Stimulated activated memory B cell treated with anti-CD40 and anti-IgM and Interleukin-4, amounts not matched to agents 10 μg/mL and 1 μg/mL and 100 μg/mL, for 72 hours (primary cell): ENCODE results near the gene CUBN.

ENCODE experiments used
- ATAC-seq: fragments of 150-1000 bp; cut with Tn5 transposase; 2 replicates; pipeline ENCODE4 v1.10.0; 2021
- H3K27ac Mint-ChIP-seq: one replicate; pipeline ENCODE4 v1.8.0; 2022; ENCODE audit warnings: mild to moderate bottlenecking, mixed read lengths
- H3K27me3 Mint-ChIP-seq: one replicate; pipeline ENCODE4 v1.8.0; 2022; ENCODE audit warnings: mixed read lengths
- H3K36me3 Mint-ChIP-seq: one replicate; pipeline ENCODE4 v1.8.0; 2022; ENCODE audit warnings: mixed read lengths
- H3K4me1 Mint-ChIP-seq: one replicate; pipeline ENCODE4 v1.8.0; 2022; ENCODE audit warnings: mixed read lengths
- H3K4me3 Mint-ChIP-seq: one replicate; pipeline ENCODE4 v1.8.0; 2022; ENCODE audit warnings: mild to moderate bottlenecking, moderate library complexity, mixed read lengths
- H3K9me3 Mint-ChIP-seq: one replicate; pipeline ENCODE4 v1.8.0; 2022; ENCODE audit warnings: mixed read lengths

CUBN gene

GRCh38 chr10:16891375-16892313, 238.0 kb downstream of the CUBN start:
- Mint-ChIP-seq H3K4me3 (peak overlapping the region; percentile 64), H3K36me3 (no peaks in the 10 kb centered on the region), H3K27me3 (peaks cover 33% of the 10 kb centered on the region), H3K4me1 (peaks cover 7% of the 10 kb centered on the region), H3K27ac (peak overlapping the region; percentile 53), H3K9me3 (peaks cover 4% of the 10 kb centered on the region)
- peak; percentile 86 for ATAC-seq

GRCh38 chr10:16890691-16891090, 238.9 kb downstream of the CUBN start:
- H3K27ac Mint-ChIP-seq: peak overlapping the region; percentile 53
- peaks cover 4% of the 10 kb centered on the region for H3K9me3 Mint-ChIP-seq
- peaks cover 7% of the 10 kb centered on the region for H3K4me1 Mint-ChIP-seq
- no peak overlapping the region for H3K4me3 Mint-ChIP-seq
- no peaks in the 10 kb centered on the region for H3K36me3 Mint-ChIP-seq
- no peak for ATAC-seq
- H3K27me3 Mint-ChIP-seq: peaks cover 33% of the 10 kb centered on the region

GRCh38 chr10:16887565-16887964, 242.0 kb downstream of the CUBN start:
- H3K9me3 Mint-ChIP-seq: no peaks in the 10 kb centered on the region

GRCh38 chr10:16886031-16886430, 243.6 kb downstream of the CUBN start:
- H3K4me3 Mint-ChIP-seq: no peak overlapping the region
- ATAC-seq: no peak
- H3K9me3 Mint-ChIP-seq: no peaks in the 10 kb centered on the region
- no peak overlapping the region for H3K27ac Mint-ChIP-seq
- H3K27me3 Mint-ChIP-seq: peaks cover 31% of the 10 kb centered on the region
- H3K36me3 Mint-ChIP-seq: no peaks in the 10 kb centered on the region
- H3K4me1 Mint-ChIP-seq: peaks cover 2% of the 10 kb centered on the region

More at GRCh38 chr10:16887565-16887964, 242.0 kb downstream of the CUBN start:
- no peak overlapping the region for H3K27ac Mint-ChIP-seq
- peaks cover 33% of the 10 kb centered on the region for H3K27me3 Mint-ChIP-seq
- no peak overlapping the region for H3K4me3 Mint-ChIP-seq
- peaks cover 7% of the 10 kb centered on the region for H3K4me1 Mint-ChIP-seq
- no peak for ATAC-seq
- H3K36me3 Mint-ChIP-seq: no peaks in the 10 kb centered on the region

- H3K27me3 Mint-ChIP-seq: peaks cover 16% of the 10 kb centered on the region
- H3K36me3 Mint-ChIP-seq: no peaks in the 10 kb centered on the region
- ATAC-seq: no peak
- no peak overlapping the region for H3K4me3 Mint-ChIP-seq
- no peak overlapping the region for H3K27ac Mint-ChIP-seq
- H3K4me1 Mint-ChIP-seq: no peaks in the 10 kb centered on the region
- H3K9me3 Mint-ChIP-seq: no peaks in the 10 kb centered on the region
Observed at GRCh38 chr10:16884497-16884896, 245.1 kb downstream of the CUBN start.

- Mint-ChIP-seq H3K27ac (no peak overlapping the region), H3K27me3 (peaks cover 7% of the 10 kb centered on the region), H3K36me3 (no peaks in the 10 kb centered on the region), H3K9me3 (no peaks in the 10 kb centered on the region), H3K4me3 (no peak overlapping the region), H3K4me1 (no peaks in the 10 kb centered on the region)
- no peak for ATAC-seq
Observed at GRCh38 chr10:16883084-16883483, 246.5 kb downstream of the CUBN start.

- Mint-ChIP-seq H3K4me3 (no peak overlapping the region), H3K9me3 (no peaks in the 10 kb centered on the region), H3K27me3 (peaks cover 11% of the 10 kb centered on the region), H3K27ac (no peak overlapping the region), H3K36me3 (peaks cover 14% of the 10 kb centered on the region), H3K4me1 (no peaks in the 10 kb centered on the region)
- ATAC-seq: no peak
Observed at GRCh38 chr10:16870331-16870730, 259.3 kb downstream of the CUBN start.

GRCh38 chr10:16867990-16868389, 261.6 kb downstream of the CUBN start:
- ATAC-seq: no peak
- H3K36me3 Mint-ChIP-seq: peaks cover 6% of the 10 kb centered on the region

GRCh38 chr10:16867556-16867955, 262.1 kb downstream of the CUBN start:
- no peak for ATAC-seq
- no peak overlapping the region for H3K27ac Mint-ChIP-seq

More at GRCh38 chr10:16867990-16868389, 261.6 kb downstream of the CUBN start:
- no peak overlapping the region for H3K4me3 Mint-ChIP-seq
- H3K9me3 Mint-ChIP-seq: no peaks in the 10 kb centered on the region
- peaks cover 11% of the 10 kb centered on the region for H3K27me3 Mint-ChIP-seq
- H3K27ac Mint-ChIP-seq: no peak overlapping the region
- H3K4me1 Mint-ChIP-seq: no peaks in the 10 kb centered on the region

GRCh38 chr10:16866541-16867275, 262.9 kb downstream of the CUBN start:
- no peak overlapping the region for H3K4me3 Mint-ChIP-seq
- H3K36me3 Mint-ChIP-seq: peaks cover 6% of the 10 kb centered on the region
- ATAC-seq: no peak
- peaks cover 11% of the 10 kb centered on the region for H3K27me3 Mint-ChIP-seq
- no peak overlapping the region for H3K27ac Mint-ChIP-seq
- H3K9me3 Mint-ChIP-seq: no peaks in the 10 kb centered on the region
- H3K4me1 Mint-ChIP-seq: no peaks in the 10 kb centered on the region

More at GRCh38 chr10:16867556-16867955, 262.1 kb downstream of the CUBN start:
- Mint-ChIP-seq H3K4me1 (no peaks in the 10 kb centered on the region), H3K9me3 (no peaks in the 10 kb centered on the region), H3K4me3 (no peak overlapping the region), H3K27me3 (peaks cover 11% of the 10 kb centered on the region), H3K36me3 (peaks cover 6% of the 10 kb centered on the region)

- peaks cover 11% of the 10 kb centered on the region for H3K27me3 Mint-ChIP-seq
- H3K4me3 Mint-ChIP-seq: no peak overlapping the region
- H3K36me3 Mint-ChIP-seq: peaks cover 6% of the 10 kb centered on the region
- H3K4me1 Mint-ChIP-seq: no peaks in the 10 kb centered on the region
- H3K27ac Mint-ChIP-seq: no peak overlapping the region
- H3K9me3 Mint-ChIP-seq: peaks cover 3% of the 10 kb centered on the region
- no peak for ATAC-seq
Observed at GRCh38 chr10:16865766-16866165, 263.8 kb downstream of the CUBN start.

- H3K9me3 Mint-ChIP-seq: peaks cover 6% of the 10 kb centered on the region
- H3K27ac Mint-ChIP-seq: no peak overlapping the region
- H3K27me3 Mint-ChIP-seq: peaks cover 11% of the 10 kb centered on the region
- no peak for ATAC-seq
- no peak overlapping the region for H3K4me3 Mint-ChIP-seq
- peaks cover 6% of the 10 kb centered on the region for H3K36me3 Mint-ChIP-seq
- H3K4me1 Mint-ChIP-seq: no peaks in the 10 kb centered on the region
Observed at GRCh38 chr10:16863766-16864165, 265.8 kb downstream of the CUBN start.

GRCh38 chr10:16857419-16857818, 272.2 kb downstream of the CUBN start:
- no peak overlapping the region for H3K4me3 Mint-ChIP-seq

GRCh38 chr10:16856567-16856966, 273.0 kb downstream of the CUBN start:
- Mint-ChIP-seq H3K27me3 (no peaks in the 10 kb centered on the region), H3K27ac (no peak overlapping the region), H3K9me3 (peaks cover 6% of the 10 kb centered on the region), H3K36me3 (no peaks in the 10 kb centered on the region), H3K4me1 (no peaks in the 10 kb centered on the region), H3K4me3 (no peak overlapping the region)
- ATAC-seq: no peak

More at GRCh38 chr10:16857419-16857818, 272.2 kb downstream of the CUBN start:
- peaks cover 6% of the 10 kb centered on the region for H3K9me3 Mint-ChIP-seq
- H3K27ac Mint-ChIP-seq: no peak overlapping the region
- H3K27me3 Mint-ChIP-seq: no peaks in the 10 kb centered on the region
- no peaks in the 10 kb centered on the region for H3K36me3 Mint-ChIP-seq
- ATAC-seq: no peak
- H3K4me1 Mint-ChIP-seq: no peaks in the 10 kb centered on the region

- Mint-ChIP-seq H3K36me3 (no peaks in the 10 kb centered on the region), H3K27me3 (no peaks in the 10 kb centered on the region), H3K27ac (no peak overlapping the region), H3K4me3 (no peak overlapping the region), H3K4me1 (no peaks in the 10 kb centered on the region), H3K9me3 (peaks cover 6% of the 10 kb centered on the region)
- ATAC-seq: no peak
Observed at GRCh38 chr10:16856092-16856491, 273.5 kb downstream of the CUBN start.
